Ascending aorta (tissue), 2 donors: ENCODE results near the gene TASOR2. TPM values are rescaled to one million over a fixed set of nuclear protein-coding genes. Genes with fewer than 3 reads are reported as not detected.

ENCODE experiments used
- DNase-seq, 2 donors: peaks; one replicate each; pipeline ENCODE4 v3.0.0-alpha.2; 2019; ENCODE audit warnings: low spot score in 2 of 2
- H3K27ac ChIP-seq, 2 donors: fragments of 200-600 bp; sonication (generic); one replicate each; pipeline ENCODE4 v1.5.1; 2016 to 2017; ENCODE audit warnings: mild to moderate bottlenecking in 1 of 2
- H3K27me3 ChIP-seq: fragments of 200-600 bp; sonication (generic); one replicate; pipeline ENCODE4 v1.5.1; 2017
- H3K36me3 ChIP-seq, 2 donors: fragments of 200-600 bp; sonication (generic); one replicate each; pipeline ENCODE4 v1.5.1; 2016
- H3K4me1 ChIP-seq, 2 donors: fragments of 200-600 bp; sonication (generic); one replicate each; pipeline ENCODE4 v1.5.1; 2016 to 2017; ENCODE audit warnings: mild to moderate bottlenecking in 1 of 2
- H3K4me3 ChIP-seq, 2 donors: fragments of 200-600 bp; sonication (generic); one replicate each; pipeline ENCODE4 v1.5.1; 2016 to 2017; ENCODE audit warnings: mild to moderate bottlenecking in 1 of 2
- H3K9me3 ChIP-seq, 2 donors: fragments of 200-600 bp; sonication (generic); one replicate each; pipeline ENCODE4 v1.5.1; 2016
- CTCF ChIP-seq, 3 experiments: fragments of 200-600 bp in 2 of 3; fragments of 450-650 bp in 1 of 3; sonication (generic) in 2 of 3; IDR thresholded peaks; one replicate each; pipeline ENCODE4 v1.5.1; 2016 to 2019; ENCODE audit warnings: antibody characterized with exemption in 3 of 3, mild to moderate bottlenecking in 1 of 3, moderate library complexity in 1 of 3
- intact Hi-C: fragments of 100-400 bp; cut with DNase I; formaldehyde crosslinking; loops from one replicate; pipeline ENCODE4 v1.15.1; 2023
- total RNA-seq: library from RNA; depleted of rRNA; stranded (reverse); fragments of >200 nt; gene quantifications from one replicate; pipeline ENCODE4 v1.1.0, GENCODE V29; 2016

The TASOR2 gene
- total RNA-seq, 1 donor from 2014 or later = 12.2 TPM

DNA sequence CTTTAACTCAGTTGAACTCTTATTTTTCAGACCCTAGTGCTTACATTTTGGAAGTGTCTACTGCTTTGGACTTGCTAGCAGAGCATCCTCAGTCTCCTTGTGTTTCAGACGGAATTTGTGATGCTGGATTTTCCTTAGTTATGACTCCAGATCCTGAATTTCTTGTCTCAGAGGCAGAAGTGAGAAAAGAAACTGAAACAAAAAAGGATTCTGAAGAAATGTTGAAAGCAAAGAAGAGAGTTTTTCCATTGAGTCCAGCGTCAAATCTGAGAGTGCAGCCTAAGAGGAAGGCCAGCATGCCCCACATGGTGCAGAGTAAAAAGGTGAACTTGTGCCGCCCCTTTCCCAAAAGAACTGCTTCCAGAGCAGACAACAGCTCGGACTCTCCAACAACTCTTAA, 46.1 kb downstream of the TASOR2 start:
- DNase-seq = no peak
- H3K4me3 ChIP-seq = no peak overlapping the region
- no peaks in the 10 kb centered on the region for H3K9me3 ChIP-seq
- intact Hi-C loops = no loop called here
- H3K4me1 ChIP-seq = no peaks in the 10 kb centered on the region
- H3K36me3 ChIP-seq = peaks cover 16 to 49% of the 10 kb centered on the region in 2 donors
- H3K27me3 ChIP-seq = no peaks in the 10 kb centered on the region
- H3K27ac ChIP-seq = no peak overlapping the region
- TF ChIP-seq CTCF (IDR thresholded peaks at IDR 0.05) = no peak

- no peaks in the 10 kb centered on the region for H3K4me1 ChIP-seq
- no peak for DNase-seq
- peaks cover 16 to 49% of the 10 kb centered on the region in 2 donors for H3K36me3 ChIP-seq
- H3K9me3 ChIP-seq = no peaks in the 10 kb centered on the region
- intact Hi-C loops = no loop called here
- no peaks in the 10 kb centered on the region for H3K27me3 ChIP-seq
- no peak overlapping the region for H3K4me3 ChIP-seq
- TF ChIP-seq CTCF (IDR thresholded peaks at IDR 0.05) = no peak
- no peak overlapping the region for H3K27ac ChIP-seq
These were observed 46.9 kb downstream of the TASOR2 start for GRCh38 chr10:5731559-5731958.

DNA sequence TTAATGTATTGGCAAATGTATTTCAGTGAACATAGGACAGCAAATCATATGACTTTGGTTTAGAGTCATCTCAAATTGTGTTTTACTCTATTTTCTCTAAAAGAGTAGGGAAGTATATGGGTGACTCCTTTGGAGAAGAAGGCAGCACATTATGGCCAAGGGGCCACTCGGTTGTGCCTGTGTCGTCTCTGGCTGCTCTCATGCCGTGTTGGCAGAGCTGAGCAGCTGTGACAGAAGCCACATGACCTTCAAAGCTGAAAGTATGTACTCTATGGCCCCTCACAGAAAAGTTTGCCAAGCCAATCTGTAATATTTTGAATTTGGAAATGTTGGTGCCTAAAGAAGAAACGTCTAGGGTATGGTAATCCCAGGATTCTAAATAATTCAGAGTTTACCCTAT, 47.5 kb downstream of the TASOR2 start:
- peaks cover 16 to 44% of the 10 kb centered on the region in 2 donors for H3K36me3 ChIP-seq
- no peak overlapping the region for H3K27ac ChIP-seq
- no peaks in the 10 kb centered on the region for H3K4me1 ChIP-seq
- no peaks in the 10 kb centered on the region for H3K27me3 ChIP-seq
- intact Hi-C loops = no loop called here
- no peak overlapping the region for H3K4me3 ChIP-seq
- no peak for DNase-seq
- no peak for TF ChIP-seq CTCF (IDR thresholded peaks at IDR 0.05)
- H3K9me3 ChIP-seq = no peaks in the 10 kb centered on the region

Other genes with a start within 250 kb of the TASOR2 start
- not detected for gene CALML5, start 185.3 kb upstream of the TASOR2 start, total RNA-seq
- gene CALML3, start 159.9 kb upstream of the TASOR2 start, total RNA-seq = not detected
- gene ASB13, start 18.2 kb upstream of the TASOR2 start, total RNA-seq = 15.3 TPM
- gene GDI2, start 128.6 kb downstream of the TASOR2 start, total RNA-seq = 173 TPM
- 10.4 TPM for gene ANKRD16, start 205.1 kb downstream of the TASOR2 start, total RNA-seq
- 43.0 TPM for gene FBH1, start 205.4 kb downstream of the TASOR2 start, total RNA-seq